Activated CD4-positive, alpha-beta T cell treated with anti-CD3 and anti-CD28 coated beads for 4 hours (primary cell): ENCODE measurements around the gene ZMIZ1.

Experiments
- DNase-seq, 2 donors: peaks; one replicate each; pipeline ENCODE4 v3.0.0-alpha.2; 2020

ZMIZ1 gene

DNA sequence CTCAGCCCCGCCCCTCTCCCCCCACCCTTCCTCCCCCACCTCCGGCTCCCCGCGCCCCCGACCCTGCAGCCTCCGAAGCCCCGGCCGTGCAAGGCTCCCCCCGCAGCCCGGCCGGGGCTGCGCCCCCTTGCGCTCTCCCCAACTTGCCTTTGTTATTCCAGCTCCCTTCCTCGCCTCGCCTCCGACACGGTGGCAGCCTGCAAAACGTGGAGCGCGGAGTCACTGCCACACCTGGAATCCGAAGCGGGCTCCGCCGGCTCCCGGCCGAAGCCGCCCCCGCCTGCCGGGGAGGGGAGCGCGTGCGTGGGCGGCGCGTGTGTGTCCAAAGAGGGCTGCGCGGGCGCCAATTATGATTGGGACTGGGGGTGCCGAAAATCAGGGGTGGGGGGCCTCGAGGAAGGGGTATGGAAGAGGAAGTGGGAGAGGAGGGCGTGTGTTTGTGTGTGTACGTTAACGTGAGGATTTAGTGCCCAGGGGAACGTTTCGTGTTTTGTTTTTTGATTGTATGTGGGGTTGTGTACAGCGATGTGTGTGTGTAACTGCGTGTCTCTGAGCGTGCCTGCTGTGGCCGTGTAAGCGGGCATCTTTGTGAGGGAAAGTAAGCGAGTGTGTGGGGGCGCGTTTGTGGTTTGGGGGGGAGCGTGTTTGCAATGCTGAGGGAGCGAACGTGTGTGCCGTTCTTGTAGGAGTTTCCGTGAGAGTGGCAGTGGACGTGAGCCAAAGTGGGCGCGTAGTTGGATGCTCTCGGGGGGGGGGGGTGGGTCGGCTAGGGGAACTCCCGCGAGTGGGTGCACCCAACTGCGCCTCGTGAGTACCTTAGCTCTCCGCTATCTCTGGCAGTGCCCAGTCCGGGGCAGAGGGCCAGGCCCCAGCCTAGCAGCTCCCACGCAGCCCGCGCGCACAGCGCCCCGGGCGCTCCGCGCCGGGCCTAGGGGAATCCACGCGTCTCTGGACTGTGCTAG lies 1.2 kb upstream of the ZMIZ1 start:
- DNase-seq = peak; percentile 81 to 84

DNA sequence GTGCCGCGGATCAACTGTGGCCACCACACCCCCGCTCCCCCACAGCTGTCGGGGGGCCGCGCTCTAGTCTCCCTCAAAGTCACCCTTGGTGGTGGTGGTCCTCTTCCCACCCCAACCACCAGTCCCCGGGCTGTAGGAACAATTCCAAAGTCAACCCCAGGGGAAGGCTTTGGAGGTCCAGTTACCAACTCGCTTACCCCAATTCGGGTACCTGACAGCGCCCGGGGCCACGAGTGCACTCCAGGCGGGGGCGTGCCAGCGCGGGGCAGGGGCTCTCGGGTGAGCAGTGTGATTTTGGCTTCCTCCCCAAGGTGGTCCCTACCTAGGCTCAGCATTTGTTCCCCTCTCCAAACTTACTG lies 584 bp upstream of the ZMIZ1 start:
- DNase-seq = peak; percentile 37 to 41

DNA sequence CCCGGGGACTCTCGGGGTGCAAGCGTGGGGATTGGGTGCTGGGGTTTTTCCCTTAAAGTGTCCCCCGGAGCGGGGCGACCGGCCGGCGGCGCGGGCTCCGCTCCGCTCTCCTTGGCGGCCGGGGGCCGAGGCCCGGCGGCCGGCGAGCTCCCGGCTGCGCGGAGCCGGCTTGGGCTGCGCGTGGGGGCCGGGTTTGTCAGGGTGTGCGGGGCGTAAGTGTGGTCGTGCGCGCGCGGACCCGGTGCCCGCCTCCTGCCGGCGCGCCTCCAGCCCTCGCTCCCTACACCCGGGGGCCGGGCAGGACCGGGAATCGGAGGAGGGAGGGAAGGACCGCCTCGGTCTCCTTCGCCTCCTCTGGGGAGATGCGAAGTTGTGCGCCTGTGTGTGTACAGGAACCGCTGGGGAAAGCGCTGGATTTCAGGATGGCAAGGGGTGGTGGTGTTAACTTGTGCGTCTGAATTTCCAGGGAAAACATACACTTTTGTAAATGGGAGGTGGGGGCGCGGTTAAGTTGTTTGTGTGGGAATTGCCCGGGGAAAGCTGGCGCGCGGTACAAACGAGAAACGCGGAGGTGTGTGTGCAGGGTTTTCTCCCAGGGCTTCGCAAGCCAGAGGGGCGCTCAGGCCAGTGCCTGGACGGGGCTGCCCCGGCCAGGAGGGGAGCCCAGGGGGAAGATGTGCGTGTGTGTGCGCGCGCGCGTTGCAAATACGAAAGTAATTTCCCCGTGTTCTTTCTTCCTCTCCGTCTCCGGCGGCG lies 737 bp downstream of the ZMIZ1 start:
- DNase-seq = peak; percentile 36 to 51

DNA sequence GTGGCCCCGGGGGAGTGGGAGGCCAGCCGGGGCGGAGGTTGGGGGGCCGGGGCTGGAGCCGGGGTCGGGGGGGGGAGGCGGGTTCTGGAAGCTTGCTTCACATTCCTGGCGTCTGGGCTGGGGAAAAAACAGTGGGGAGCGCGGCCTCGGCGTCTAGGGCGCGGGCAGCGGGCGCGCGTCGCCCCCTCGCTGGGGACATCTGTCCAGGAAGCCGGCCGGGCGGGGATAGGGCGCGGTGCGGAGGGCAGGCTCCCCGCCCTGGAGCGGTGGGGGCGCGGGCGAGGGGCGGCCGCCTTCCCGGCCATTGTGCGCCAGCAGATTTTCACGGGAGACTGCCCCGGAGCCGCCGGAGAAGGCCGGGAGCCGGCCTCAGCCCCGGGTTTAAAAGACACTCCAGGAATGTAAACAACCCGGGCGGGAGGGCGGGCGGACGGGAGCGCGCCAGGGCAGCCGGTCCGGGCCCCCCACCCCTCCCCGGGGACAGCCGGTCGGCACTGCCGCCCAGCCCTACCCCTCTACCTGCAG lies 1.4 kb downstream of the ZMIZ1 start:
- no peak for DNase-seq

DNA sequence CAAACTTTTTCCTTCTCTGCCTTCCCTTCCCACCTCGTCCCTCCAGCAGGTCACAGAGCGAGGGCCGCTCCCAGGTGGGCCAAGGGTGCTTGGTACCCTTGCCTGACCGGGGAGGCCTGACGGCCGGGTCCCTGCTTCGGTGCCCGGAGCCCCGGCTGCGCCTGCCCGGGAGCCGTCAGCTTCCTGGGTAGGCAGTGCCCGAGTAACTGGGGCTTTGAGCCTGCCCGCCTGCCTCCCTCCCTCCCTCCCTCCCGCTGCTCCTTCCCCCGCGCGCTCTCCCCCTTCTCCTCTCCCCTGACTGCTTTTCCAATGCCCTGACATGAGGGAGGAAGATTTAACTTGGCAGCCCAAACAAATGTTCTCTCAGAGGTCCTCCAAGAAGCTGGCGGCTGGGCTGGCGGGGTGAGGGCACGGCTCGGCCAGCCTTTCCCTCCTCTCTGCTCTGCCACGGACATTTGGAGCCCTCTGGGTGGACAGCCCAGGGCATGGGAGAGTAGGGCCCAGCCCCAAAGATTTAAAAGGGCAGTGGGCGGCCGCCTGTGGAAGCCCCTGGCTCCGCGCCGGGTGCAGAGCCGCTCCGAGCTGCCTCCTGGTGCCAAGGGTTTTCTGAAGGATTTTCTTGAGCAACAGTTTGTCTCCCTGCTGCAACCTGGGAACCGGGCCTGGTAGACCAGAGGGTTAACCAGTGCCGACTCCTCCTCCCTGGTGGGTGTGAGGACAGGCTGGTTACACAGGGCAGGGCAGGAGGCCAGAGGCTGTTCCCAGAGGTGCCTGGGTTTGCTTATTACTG lies 2.0 kb downstream of the ZMIZ1 start:
- peak in 1 of 2 donors; percentile 19 for DNase-seq

DNA sequence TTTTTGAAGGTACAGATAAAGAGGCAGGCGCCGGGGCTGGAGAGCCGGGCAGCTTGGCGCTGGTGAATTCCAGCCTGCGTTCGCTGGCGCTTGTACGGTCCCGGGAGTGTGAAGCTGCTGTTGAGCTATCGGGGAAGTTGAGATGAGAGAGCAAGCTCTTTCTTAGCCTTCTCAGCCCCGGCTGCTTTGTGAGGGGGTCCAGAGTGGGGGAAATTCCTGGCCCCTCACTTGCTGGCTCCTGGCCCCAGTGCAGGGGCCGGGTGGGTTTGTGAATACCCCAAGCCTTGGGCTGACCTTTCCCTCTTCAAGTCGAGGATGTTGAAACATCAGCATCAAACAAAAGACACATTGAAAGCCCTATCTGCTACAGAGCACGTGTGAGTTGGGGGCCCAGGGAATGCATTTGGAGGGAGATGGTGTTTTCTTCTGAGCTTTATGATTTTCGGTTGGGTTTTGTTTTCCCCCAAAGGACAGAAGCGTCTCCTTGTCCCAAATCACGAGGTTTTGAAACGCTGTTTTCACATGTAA lies 2.7 kb downstream of the ZMIZ1 start:
- DNase-seq = no peak

DNA sequence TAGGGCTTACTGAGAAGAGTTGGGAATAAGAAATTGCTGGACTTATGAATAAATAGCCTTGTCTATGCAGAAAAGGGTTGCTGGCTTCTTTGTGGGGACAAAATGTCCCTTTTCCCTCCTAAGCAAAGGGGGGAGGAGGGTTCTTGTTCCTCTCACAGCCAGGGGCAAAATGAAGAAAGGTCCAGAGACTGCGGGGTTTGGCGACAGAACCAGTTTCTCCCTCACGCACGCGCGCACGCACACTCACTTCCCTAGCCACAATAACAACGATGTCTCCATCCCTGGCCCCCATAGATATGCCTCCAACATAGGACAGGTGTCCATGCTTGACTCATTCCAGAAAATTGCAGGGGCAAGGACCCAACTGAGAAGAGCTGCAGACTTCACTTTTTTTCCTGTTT lies 3.3 kb downstream of the ZMIZ1 start:
- DNase-seq = no peak

DNA sequence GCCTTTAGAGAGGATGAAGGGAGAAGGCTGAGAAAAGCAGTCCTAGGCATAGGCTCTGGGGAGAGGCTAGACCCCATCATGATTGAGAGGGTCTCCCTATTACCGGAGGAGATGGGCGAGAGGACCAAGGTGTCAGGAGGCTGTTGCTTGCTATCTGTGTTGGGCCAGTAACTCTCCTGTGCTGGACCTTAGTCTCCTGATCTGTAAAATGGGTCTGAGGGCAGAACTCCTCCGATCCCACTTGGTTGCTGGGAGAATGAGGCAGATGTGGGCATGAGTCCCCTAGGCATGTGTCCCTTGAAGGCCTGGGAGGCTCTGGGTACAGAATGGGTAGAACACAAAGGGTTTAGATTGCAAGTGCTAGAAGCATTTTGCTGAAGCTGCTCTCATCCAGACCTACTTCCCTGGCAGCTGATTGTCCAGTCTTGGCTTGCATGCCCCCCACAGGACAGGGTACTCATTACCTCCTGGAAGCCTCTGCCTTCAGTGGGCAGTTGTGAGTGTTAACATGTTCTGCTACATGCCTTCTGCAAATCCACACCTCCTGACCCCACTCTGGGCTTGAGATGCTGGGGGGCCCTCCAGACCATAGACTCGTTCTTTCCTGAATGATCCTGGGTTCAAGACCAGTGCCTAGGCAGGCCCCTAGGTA lies 4.4 kb downstream of the ZMIZ1 start:
- no peak for DNase-seq

DNA sequence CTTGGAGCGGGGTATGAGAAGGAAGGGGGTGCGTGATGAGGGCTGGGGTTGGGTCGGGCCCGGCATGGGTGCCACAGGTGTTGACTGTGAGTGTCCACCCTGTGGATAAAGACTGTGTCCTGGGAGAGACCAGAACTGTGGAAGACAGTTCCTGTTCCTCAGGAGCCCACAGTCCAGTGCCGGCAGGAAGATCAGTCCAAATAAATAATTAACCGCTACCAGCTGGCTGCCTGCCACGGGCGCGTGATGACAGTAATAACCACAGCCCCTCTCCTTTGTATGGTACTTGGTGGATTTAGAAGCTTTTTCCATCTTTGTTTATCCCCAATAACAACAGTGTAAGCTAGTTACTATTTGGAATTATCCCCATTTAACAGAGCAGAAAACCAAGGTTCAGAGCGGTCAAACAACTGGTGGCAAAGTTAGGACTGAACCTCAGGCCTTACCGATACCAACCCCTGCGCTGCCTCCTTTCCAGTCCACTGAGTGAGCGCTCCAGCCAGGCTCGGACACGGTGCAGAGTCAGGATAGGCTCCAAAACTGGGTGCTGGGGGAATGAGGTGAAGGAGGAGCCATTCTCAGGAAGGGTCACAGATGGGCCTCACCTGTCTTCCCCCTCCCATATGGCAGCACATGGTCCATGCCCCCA lies 5.1 kb downstream of the ZMIZ1 start:
- no peak for DNase-seq

DNA sequence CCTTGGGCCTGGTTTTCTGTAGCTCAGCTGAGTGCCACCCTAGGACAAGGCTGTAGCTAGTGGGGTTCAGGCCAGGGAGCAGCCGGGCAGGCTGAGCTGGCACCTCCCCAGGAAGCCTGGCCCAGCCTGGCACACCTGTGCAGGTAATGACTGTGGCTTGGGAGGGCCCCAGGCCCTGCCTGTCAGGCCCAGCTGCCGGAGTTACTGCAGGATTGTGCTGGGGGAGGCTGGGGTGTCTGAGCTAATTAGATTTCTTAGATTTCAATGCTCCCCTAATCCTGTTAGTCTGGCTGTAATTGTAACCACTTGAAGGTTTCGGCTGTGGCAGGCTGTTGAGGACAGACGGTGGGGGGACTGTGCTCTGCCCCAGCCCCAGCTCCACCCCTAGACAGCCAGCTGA lies 6.0 kb downstream of the ZMIZ1 start:
- no peak for DNase-seq

DNA sequence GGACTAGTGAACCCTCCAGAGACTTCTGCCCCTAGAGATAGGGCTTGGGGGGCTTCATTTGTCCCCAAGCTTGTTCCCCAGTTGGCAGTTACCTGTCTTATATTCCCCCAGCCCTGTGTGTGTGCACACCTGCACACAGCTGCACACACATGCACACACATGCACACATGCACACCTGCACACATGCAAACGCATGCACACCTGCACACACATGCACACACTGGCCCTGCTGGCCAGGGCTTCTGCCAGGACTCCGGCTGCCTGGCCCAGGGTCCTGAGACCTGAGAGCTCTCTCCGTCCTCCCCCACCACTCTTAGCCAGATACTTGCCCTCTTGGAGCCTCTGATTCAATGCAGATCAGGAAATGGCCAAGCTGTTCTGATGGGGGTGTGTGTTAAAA lies 6.7 kb downstream of the ZMIZ1 start:
- DNase-seq = no peak

DNA sequence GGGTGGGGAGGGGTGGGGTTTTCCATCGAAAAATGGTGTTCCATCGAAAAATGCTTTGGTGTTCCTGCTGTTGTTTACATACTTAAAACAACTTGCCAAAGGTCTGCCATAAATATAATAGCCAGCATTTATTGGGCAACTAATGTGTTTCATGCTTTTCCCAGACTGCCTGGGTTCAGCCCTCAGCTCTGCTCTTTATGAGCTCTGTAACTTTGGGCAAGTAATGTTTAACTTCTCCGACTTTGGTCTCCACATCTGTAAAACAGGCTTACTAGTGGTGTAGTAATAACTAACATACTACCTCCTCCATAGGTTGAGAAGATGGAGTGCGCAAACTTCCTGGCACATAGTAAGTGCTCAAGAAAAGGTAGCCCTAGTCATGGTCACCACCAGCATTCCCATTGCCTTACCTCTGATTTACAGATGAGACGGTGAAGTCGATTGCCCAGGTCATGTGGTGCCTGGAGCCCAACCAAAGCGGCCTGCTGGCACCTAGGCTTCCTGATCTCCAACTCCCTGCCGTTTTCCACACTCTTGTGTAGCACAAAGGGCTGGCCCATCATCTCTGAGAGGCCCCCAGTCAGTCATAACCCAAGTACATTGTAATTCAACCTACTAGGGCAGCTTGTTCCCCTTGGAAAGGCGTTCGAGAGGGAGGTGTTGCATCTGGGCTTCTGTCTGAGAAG lies 8.9 kb downstream of the ZMIZ1 start:
- DNase-seq = no peak

DNA sequence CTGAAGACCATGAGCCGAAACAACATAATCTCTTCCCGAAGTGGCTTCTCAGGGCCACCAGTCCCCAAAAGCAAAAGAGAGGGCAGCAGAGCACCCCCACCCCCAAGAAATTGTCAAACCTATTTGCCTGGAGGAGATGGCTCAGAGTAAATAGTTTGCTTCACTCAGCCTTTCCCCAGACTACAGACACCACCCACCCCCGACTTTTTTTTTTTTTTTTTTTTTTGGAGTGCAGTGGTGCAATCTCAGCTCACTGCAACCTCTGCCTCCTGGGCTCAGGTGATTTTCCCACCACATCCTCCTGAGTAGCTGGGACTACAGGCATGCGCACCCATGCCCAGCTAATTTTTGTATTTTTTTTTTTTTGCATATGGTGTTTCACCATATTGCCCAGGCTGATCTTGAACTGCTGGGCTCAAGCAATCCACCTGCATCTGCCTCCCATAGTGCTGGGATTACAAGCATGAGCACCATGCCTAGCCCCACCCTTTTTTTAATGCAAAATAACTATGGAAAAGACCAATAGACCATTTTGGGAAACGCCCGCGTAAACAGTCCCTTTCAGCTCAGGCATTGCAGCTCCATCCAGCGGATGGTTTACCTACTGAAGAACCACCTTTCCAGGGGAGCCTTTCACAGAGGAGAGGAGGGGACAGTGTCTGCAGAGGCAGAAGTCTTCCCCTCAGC lies 9.7 kb downstream of the ZMIZ1 start:
- DNase-seq = no peak

DNA sequence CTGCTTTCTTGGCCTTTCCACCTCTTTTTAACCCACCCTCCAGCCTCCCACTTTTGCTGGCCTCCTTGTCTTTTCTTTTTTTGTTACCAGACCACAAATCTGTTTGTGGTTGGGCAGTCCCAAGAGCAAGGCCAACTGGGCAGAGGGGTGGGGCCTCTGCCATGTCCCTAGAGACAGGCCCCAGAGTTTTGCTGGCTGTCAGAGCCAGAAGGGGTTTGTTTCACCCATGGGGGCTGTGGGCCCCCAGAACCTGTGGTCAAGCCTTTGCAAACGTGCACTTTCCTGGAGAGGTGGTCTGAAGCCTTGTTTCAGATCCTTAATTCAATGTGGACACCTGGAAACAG lies 10.3 kb downstream of the ZMIZ1 start:
- DNase-seq = no peak

DNA sequence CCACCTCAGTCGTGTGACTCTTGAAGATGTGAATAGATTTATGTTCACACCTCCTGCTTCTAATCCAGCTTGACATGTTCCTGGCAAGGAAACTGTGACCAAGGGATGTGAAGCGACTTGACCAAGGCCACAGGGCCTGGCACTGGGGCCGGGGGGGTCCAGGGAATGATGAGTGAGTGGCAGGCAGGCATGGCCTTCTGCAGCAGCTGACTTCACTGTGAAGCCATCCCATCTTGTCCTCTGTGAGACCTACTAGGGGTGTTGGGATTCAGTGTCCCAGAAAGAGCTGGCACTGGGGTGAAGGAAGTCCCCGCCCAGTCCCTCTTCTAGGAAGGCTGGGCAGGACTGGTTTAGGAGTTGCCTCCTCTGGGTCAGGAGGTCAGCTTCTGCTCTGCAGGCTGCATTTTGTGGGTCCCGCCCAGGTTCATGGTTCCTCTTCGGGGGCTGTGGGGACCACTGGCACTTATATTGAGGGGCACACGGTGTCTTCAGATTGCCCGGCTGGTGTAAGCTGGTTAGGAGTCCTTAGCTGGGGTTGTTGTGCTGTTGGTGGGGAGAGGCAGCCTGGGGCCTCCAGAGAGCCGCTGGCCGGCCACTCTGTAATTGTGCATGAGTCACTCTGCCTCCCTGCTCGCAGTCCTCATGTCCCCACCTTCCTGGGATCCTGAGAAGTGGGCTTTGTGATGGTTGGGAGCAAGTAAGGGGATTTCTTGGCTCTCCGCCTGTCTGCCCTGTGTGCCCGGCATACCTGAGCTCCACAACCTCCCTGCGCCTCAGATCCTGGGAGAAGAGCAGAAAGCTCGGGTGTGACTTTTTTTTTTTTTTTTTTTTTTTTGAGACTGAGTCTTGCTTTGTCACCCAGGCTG lies 11.0 kb downstream of the ZMIZ1 start:
- DNase-seq = no peak

DNA sequence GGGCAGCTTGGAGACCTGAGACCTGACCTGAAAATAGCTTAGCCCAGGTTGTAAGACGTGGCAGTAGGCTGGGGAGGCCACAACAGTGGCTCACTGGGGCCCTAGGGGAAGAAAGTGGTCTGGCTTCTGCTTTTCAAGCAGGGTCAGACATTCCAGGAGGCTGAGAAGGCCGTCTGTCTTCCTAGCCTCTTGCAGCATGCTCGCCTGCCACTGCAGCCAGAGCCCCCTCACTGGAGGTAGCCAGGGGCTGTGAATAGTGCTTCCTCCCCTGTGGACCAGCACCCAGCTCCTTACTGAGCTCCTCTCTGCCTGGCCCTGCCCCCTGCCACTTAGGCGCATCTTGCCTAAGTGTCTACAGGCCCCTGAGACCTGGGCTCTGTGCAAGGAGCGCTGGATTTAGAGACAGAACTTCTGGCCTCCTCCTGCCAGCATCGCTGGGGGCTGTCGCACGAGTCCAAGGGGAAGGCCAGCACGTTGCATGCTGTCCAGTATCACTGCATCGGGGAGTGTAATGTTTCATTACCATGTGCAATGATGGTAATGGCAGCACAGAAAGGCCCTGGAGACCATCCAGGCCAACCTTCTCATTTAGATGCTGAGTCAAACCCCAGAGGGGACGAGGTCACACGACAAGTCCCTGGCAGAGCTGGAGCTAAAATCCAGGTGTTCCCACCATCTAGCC lies 12.7 kb downstream of the ZMIZ1 start:
- DNase-seq = no peak

DNA sequence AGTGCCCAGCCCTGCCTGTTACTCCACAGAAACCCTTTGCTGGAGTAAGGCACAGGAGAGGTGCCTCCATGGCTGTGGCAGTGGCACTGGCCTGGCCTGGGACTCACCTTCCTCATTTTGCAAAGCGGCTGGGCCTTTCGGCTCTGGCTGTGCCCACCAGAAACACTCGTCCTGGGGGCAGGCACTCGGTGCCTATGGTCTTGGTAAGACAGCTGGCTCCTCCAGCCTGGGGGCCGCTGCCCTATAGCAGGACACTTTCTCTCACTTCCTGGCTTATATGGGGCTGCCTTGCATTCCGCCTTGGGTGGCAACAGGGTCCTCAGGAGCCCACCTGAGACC lies 13.2 kb downstream of the ZMIZ1 start:
- DNase-seq = no peak

DNA sequence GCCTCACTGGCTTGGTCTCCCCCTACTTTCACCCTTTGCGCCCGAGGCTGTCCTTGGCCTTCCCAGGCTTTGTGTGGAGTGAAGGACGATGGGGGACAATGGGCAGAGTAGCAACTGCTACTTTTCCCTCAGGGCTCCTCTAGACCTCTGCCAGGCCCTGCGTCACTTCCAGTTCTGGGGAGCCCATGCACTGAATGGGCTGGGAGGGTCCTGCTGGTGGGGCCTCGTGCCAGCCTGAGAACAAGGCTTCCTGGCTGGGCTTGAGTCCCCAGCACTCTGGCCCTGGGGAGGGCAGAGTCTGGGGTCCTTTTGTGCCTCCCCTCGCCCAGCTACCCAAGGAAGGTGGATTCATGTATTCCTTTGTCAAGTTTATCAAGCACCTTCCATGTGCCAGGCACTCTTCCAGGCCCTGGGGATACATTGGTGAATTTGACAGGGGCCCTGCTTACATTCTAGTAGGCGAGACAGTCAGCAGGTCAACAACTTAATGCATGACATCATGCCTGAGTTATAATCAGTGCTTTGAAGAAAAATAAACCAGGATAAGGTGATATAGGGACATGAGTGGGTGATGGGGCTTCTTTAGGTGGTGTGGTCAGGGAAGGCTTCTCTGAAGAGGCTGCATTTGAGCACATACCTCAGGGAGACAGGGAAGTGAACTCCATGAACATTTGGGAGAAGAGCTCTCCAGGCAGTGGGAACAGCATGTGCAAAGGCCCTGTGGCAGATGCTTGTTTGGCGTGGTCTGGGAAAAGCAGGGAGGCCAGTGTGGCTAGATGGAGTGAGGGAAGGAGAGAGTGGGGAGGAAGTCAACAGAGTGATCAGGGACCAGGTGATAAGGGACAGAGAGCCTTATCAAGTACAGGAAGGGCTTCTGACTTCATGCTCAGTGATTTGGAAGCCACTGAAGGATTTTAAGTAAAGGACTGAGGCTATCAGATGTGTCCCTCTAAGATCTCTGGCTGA lies 14.1 kb downstream of the ZMIZ1 start:
- DNase-seq = no peak
